CD4-positive, alpha-beta T cell treated with Interleukin-15 for 4 hours (primary cell): Measurements from ENCODE around the gene MYO7B.

Experiments used
- DNase-seq: peaks from one replicate; pipeline ENCODE4 v3.0.0-alpha.2; 2020; ENCODE audit warnings: low spot score

MYO7B gene

DNA sequence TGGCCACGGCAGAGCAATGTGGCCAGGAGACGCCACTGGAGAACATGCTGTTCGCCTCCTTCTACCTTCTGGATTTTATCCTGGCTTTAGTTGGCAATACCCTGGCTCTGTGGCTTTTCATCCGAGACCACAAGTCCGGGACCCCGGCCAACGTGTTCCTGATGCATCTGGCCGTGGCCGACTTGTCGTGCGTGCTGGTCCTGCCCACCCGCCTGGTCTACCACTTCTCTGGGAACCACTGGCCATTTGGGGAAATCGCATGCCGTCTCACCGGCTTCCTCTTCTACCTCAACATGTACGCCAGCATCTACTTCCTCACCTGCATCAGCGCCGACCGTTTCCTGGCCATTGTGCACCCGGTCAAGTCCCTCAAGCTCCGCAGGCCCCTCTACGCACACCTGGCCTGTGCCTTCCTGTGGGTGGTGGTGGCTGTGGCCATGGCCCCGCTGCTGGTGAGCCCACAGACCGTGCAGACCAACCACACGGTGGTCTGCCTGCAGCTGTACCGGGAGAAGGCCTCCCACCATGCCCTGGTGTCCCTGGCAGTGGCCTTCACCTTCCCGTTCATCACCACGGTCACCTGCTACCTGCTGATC is 115.4 kb downstream of the MYO7B start:
- no peak for DNase-seq

DNA sequence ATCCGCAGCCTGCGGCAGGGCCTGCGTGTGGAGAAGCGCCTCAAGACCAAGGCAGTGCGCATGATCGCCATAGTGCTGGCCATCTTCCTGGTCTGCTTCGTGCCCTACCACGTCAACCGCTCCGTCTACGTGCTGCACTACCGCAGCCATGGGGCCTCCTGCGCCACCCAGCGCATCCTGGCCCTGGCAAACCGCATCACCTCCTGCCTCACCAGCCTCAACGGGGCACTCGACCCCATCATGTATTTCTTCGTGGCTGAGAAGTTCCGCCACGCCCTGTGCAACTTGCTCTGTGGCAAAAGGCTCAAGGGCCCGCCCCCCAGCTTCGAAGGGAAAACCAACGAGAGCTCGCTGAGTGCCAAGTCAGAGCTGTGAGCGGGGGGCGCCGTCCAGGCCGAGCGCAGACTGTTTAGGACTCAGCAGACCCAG is 115.9 kb downstream of the MYO7B start:
- DNase-seq: no peak

DNA sequence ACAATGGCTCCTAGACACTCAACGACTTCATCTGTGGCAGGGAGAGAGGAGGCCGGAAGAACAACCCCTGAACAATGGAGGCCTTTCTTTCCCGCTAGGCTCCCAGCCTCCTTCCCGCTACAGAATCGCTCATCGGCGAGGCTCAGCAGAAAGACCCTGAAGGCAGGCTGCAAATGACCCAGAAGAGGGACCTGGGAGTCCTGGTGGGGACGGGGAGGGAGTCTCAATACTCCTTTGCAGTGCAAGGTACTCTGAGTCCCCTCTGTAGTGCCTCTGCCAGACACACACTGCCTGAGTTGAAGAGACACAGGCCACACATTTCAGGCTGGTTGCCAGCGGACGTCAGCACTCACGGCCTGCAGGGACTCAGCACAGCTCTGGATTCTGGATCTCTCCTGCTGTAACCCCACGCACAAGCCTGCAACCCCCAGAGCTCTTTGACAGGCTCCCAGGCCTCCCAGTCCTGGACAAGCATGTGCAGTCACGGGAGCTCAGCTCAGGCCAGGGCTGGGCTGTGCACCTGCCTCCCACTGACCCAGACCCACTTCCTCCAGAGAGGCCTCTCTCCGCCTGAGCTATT is 116.6 kb downstream of the MYO7B start:
- DNase-seq: no peak

DNA sequence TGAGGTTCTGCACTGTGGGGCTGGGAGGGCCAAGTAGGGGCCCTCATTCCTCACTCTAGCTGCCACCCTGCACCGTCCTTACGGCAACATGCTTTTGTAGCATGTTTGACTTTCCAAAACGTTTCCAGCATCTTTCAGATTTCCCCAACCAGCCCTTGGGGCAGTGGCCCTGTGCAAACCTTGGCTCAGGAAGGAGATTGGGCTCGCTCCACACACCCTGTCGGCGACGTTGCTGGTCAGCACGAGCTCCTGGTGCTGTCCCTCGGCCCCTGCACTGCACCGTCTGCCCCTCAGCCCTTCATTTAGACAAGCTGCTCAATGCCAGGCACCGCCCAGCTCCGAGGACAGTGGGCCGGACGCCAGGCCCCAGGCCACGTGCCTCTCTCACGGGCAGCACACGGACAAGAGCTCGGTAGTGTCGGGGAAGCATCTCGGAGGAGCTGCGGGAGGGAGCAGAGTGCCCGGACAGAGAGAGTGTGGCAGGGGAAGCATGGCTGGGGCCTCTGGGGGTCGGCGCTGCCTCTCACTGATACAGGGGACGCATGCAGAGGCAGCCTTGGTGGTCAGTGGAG is 117.4 kb downstream of the MYO7B start:
- no peak for DNase-seq

DNA sequence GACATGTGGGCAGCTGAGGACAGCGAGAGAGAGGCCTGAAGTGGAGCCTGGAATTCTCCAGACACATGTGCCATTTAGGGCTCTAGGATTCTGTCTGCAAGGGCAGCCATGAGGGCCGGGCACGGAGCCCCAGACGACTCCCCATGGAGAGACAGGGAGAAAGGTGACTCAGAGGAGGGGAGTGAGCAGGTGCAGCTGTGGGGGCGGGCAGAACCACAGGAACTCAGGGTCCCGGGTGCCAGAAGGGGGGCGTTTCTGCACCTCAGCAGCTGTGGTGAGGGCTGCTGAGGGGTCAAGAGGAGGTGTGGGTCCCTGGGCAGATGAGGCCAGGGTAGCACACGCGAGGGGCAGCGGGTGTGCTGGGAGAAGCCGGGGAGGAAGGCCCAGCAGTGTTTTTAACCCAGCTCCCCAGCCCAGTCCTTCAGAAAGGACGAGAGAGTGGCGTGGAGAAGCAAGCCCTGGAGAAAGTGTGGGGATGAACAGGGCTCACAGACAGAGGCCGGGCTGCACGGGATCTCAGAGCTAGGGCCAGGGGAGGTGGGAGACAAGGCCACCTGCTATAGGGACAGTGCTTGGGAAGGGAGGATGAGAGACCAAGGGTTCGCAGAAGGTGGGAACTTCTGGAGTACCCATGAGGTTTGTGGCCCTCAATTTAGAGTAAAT is 118.1 kb downstream of the MYO7B start:
- no peak for DNase-seq

DNA sequence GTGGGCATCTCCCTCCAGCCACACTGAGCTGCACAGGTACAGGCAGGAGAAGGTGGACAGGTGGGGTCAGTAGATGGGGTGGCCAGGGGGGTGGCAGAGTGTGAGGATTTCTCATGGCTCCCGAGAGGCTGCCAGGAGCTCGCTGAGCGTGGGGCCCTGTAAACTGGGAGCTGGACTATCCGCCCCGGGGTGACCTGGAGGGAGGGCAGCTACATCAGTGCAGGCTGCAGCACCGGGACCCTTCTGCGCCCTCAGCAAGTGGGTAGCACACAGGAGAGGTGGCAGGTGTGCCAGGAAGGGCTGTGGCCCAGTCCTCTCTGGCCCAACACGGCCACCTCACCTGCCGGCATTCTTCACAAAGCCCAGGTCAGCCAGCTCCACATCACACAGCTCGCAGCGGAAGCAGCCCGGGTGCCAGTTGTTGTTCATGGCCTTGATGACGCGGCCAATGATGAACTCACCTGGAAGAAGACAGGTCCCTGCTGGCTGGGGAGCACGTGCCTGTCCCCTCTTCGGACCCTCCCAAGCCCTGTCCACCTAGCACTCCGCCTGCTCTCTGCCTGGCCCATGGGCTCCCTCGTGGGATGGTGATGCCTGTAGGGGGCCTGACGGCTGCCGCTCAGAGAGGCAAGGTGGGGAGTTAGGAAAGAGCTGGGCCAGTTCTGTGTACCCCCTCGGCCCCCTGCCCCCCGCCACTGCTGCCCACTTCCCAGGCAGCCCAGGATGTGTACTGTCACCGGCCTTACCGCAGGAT is 118.8 kb downstream of the MYO7B start:
- DNase-seq: no peak

DNA sequence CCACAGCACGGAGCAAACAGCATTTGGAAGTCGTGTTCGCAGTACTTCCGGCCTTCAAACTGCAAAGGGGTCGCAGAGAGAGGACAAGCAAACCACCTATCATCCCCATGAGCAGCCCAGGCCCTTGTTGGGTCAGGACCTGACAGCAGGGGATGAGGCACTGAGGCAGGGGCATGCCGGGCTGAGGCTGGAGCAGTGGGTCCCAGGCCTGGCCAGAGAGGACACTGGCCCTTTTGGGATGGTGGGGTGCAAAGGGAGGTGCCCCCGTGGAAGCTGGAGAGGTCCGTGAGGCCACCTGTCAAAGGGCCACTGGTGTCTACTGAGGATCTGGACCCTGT is 119.3 kb downstream of the MYO7B start:
- DNase-seq: no peak

DNA sequence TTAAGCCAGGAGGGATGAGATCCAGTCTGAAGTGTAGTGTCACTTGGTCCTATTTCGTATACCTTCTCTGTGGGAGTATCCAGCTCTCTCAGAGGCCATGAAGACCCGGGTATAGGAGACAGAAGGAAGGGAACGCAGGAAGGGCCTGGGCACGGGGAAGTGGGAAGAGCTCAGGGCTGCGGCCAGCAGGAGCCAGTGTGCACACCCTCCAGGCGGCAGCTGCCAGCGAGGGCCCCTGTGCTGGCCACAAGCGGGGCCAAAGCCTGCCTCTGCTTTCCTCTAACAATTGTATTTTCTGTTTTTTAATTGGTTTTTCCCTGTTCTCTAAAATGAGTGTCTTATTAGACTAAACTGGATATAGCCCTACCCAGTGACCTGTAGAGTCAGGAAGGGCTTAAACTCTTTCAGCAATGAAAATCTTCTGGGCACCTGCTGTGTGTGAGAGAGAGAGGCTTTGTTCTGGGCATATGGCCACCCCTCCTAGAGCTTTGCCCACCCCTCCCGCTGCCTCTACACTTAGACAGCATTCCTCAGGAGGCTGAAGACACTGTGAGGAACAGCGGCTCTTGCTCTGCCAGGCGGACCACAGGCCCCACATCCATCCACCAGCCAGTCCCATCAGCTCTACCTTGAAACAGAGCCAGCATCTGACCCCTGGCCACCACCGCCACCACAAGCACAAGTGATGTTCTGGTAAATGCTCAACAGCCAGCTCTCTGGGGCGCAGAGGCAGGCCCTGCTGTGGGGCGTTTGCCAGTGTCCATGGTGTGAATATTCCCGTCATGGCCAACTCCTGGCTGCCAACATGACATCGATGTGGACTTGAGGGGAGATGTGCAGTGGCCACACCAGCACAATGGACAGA is 120.0 kb downstream of the MYO7B start:
- DNase-seq: no peak

DNA sequence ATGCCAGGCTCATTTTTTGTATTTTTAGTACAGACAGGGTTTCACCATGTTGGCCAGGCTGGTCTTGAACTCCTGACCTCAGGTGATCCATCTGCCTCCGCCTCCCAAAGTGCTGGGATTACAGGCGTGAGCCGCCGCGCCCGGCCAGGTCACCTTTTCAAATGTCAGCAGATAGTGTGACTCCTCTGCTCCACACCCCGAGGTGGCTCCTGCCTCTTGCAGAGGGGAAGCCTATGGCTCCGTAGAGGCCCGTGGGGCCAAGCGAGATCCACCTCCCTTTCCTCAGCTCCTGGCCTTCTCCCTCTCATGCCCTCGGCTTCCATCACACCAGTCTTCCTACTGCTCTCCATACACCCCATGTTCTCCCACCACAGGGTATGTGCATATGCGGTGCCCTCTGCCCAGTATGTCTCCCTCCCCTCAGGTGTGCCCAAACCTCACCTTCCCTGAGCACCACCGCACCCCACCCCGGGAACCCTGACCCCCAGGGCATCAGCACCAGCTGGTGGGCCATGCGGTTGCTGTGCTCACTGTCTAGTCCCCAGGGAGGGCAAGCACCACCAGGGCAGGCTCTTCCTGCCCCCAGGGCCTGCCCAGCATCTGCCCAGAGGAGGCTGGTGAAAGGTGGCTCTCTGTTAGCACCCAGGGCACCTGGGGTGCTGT is 121.2 kb downstream of the MYO7B start:
- DNase-seq: no peak

DNA sequence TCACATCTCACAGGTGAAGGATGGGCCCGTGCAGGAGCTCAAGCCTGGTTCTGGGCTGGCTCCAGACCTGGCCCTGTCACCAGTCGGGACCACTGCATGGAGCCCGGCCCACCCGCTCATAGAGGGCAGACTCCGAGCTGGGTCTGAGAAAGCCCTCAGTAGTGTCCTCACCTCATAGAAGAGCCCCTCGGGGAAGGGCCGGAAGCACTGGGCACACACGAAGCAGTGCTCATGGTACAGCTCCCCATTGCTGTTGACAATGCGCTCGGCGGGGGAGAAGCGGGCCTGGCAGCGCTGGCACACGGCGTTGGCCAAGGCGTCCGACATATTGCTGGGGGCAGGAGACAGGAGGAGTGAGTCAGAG is 121.7 kb downstream of the MYO7B start:
- no peak for DNase-seq

DNA sequence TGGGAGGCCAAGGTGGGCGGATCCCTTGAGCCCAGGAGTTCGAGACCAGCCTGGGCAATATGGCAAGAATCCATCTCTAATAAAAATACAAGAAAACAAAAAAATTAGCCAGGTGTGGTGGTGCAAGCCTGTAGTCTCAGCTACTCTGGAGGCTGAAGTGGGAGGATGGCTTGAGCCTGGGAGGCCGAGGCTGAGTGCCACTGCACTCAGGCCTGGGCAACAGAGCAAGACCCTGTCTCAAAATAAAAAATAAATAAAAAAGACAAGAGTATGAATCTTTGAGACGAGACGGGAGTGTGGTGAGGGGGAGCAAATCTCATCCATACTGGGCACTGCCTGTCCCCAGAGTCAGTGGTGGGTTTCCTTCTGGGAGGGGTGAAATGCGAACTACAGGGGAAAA is 122.7 kb downstream of the MYO7B start:
- DNase-seq: no peak

DNA sequence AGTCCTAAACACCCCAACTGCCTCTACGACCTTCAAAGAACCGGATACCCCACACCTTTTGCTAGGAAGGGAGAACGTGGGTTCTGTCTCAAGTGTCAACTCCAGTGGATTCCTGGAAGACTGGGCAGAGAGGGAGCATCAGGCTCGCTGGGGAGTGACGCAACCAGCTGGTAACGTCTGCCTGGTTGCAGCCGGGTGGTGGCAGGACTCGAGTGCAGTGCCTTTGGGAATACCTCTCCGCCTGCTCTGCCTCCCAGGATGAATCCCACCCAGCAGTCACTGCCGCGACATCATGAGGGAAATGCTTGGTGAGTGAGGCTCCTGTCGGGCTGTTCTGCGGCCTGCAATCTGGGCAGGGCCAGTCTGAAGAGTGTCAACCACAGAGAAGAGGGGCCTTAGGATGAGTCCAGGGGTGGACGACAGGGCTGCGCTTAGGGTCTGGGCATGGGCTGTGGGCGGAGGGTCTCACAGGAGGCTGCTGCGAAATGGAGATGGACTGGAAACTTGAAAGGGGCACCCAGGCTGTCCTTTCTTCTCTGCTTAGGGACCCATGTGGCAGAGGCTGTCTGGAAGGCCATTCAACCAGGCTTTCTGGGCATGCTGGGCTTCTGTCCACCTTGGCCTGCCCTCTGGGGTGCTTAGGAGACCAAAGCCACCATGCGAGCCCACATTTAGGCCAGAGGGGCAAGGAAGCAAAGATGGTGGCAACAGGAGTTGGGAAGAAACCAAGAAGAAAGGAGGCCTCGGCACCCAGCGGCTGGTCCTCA is 123.3 kb downstream of the MYO7B start:
- DNase-seq: no peak

DNA sequence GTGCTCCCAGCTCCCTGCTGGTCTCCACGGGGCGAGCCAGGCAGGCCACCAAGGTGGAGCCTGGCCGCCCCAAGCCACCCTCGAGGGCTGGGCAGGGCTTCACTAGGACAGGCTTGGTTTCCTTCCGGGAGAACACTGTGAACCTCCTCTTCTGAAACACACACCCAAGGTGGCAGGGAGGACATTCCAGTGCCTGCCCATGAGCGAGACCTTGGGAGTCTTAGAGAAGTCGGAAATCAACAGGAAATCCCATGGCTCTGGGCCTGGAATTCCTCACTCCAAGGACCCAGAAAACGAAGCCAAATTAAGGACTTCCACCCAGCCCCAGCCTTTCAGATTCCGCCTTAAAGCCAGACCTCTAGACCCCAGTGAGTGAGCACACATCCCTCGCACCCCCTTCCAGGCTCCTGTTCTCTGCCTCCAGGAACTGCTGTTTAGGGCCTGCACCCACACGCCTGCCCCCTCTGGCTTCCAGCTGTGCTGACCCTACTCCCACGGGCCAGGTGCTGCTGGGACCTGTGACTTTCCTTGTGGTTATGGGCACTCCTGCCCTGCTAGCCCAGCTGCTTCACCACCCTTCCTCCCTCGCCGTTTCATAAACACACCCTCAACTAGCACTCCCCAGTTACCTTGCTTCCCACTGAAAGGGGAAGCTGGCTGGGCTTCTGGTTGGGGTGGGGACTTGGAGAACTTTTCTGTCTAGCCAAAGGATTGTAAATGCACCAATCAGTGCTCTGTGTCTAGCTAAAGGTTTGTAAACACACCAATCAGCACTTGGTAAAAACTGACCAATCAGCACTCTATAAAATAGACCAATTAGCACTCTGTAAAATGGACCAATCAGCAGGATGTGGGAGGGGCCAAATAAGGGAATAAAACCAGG is 124.2 kb downstream of the MYO7B start:
- DNase-seq: no peak

DNA sequence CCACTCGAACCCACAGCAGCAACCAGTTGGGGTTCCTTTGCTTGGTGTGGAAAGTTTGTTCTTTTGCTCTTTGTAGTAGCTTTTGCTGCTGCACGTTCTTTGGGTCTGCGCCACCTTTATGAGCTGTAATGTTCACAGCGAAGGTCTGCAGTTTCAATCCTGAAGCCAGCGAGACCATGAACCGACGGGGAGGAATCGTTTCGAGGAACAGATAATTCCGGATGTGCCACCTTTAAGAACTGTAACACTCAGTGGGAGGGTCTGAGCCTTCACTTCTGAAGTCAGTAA is 124.8 kb downstream of the MYO7B start:
- DNase-seq: no peak

DNA sequence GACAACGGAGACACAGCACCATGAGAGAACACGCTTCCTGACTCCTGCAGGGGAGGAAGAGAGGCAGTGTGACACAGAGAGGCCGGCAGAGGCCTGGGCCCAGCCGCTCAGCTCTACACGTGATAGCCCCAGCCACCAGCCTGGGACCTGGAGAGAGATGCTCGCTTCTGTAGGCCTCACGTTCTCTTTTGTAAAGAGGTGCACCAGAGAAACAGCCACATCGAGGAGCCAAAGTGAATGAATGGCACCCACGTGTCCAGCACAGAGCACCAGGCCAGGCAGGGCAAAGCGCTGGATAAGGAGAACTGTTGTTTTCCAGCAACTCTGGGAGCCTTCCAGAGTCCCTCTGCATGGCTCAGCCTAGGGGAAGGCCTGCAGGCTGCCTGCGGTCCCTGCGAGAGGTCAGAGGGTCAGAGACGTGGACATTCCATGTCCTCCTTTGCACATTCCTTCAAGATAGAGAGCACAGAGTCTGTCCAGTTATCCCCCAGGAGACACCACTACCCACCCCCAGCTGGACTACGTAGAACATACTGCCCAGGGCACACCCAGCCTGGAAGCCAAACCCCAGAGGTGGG is 125.7 kb downstream of the MYO7B start:
- no peak for DNase-seq

DNA sequence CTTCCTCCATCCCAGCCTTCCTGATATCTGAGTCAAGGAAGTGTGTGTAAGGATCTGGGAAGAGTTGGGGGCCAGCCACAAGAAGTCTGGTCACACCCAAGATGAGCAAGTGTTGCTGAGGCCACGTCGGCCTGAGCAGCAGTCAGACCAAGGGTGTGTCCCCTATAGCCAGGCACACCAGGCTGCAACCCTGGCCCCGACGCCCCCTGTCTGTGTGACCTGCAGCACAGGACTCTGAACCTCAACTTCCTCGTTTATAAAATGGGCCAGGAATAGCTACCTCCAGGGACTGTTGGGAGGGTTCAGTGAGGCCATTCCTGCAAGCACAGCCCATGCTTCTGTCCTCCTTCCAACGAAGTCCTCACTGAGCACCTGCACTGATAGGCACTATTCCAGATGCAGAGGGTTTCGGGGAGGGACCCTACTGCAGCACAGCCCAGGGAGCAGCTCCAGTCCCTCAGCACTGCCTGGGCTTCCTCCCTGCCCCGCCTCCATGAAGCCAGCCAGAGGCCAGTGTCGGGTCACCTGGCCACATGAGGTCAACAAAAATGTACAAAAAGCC is 126.5 kb downstream of the MYO7B start:
- DNase-seq: no peak

DNA sequence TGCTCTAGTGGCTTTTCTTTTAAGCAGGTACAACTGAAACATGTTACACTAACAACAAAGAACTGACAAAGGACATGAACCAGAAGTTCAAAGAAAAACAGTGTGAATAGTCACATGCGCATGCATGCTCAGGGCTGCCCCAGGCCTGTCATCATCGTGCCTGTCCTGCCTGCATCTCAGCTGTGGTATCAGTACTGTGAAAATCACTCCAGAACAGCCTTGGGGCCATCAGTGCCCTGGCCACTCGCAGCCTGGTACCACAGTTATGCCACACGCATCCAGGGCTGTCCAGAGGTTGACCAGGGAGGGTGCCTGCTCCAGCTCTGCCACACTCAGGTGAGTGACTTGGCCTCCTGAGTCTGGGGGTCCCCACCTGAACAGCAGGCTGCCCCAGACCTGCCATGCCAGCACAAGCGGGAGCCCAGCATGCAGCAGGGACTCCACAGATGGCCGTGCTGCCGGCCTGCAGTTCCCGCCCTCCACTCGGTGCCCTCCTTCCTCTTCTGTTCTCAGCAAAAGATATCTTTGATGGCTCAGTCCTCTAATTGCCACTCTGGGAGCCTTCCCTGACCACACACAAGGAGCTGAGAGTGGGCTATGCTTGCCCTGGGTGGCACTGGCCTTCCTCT is 127.6 kb downstream of the MYO7B start:
- DNase-seq: no peak

DNA sequence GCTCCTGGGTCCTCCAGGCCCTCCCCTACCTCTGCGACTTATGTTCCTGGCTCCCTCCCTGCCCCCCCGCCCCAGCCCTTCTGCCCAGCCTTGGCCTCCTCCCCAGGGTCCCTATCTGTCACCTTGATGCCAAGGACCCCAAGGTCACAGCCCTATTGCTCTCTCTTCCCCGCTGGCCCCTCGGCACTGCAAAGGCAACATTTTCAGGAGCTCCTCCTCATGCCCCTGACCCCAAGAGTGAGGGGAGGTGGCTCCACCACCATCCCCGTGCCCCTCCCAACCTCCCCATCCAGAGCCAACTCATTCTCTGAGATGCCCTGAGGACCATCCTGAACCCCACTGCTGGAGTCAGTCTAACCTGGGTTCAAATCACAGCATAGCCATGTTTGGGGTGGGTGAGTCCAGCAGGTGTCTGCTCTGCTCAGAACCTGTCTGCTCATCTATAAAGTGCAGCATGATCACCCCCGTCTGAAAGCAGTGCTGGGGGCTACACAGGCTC is 128.1 kb downstream of the MYO7B start:
- no peak for DNase-seq
